IPS DF 4.7 (cell line): ENCODE results near the gene DAB2.
"Not testable (repeated sequence)": the region's sequence is repeated elsewhere in the genome, so short reads cannot be mapped to it uniquely, and the experiment has no call there.

Experiments
- DNase-seq: peaks from one replicate; pipeline ENCODE4 v3.0.0-alpha.2; 2013; ENCODE audit warnings: low spot score; ENCODE audit errors: extremely low read depth

Gene DAB2

DNA sequence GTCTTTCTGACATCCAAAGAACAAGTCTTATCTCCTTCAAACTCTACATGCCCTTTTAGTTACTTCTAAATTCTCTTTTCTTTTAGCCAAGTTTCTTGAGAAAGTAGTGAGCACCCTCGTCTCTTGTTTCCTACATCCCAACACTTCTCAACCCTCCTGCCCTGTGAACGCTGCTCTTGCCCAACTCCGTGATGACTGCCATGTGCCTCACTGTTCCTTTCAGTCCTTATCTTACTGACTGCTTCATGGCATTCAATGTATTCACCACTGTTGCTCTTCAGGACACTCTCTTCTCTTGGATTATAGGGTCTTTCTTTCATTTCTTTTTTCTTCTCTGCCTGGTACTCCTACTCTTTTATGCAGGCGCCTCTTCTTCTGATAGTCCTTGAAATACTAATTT is 75.3 kb downstream of the DAB2 start:
- DNase-seq: no peak

DNA sequence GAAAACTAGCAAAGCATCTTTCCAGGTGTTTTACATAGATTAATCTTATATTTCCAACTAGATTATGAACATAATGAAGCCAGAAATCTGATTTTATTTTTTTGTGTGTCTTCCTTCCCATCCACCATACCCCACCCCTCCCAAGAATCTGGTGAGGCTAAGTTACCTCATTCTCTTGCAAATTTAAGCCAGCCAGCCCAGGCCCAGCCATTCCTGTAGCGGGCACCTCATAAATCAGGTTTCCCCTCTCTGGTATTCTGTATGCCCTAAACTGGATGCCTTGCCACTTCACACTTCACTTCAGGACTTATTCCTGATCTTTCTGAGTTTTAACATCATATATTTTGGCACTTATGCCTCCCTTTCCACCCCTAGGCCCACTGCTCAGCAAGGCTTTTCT is 82.3 kb downstream of the DAB2 start:
- DNase-seq: no peak

DNA sequence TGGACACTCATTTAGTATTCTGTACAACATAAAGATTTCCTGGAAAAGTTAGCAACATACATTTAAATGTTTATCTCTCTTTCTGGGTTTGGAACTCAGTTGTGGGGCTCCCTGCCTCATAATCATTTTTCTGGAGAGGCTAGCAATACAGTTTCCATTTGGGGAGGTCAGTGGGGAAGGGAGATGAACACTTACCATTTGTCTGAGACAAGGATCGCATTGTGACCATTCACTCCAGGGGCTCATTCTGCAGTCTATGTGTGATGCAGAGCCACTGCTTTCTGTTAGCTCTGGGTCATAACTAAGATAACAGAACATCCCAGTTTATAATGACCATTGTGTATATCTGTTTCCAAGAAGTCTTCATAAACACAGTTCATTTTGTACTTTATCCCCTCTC is 82.9 kb downstream of the DAB2 start:
- no peak for DNase-seq

DNA sequence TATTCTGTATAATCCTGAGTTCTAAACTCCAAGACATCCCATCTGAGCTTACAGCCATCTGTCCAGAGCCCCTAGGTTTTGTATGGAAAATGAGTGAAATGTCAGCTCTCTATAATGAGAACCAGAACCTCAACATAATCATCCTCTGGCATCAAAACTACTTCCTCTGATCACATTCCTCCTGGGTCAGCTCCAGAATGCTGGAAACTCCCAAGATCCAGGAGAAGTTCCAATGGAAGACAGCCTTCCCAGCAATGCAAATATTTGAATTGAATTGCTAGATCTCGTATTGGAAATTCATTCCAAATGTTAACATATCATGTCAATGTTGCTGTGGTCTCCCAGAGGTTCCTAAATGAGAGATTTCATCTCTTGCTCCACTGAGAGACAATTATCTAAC is 84.3 kb downstream of the DAB2 start:
- DNase-seq: no peak

DNA sequence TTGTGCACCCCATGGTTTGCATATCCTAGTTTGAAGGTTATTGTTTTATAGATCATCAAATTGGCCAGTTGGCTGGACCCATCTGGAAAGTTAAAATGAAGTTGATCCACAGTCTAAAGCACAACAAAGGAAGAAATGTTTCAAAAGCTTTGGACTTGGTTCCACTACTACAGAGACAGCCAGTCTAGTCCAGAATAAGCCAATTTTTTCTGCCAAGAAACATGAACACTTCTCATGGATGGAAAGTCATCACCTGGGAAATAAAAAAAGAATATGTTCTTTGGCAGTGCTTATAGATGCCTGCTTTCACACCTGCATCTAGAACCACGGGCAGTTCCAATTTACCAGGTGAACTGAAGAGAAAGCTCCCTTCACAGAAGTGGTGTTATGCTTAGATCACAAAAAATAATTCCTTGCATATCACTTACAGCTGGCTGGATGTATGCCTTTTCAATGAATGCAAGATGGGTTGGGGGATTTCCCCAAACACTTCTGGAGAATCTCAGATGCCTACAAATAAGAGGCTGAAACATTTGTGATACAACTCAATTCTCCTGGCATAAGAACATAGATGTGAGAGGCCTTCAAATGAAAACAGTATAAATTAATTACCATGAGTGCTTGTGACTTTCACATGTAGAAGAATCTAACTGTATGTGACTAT is 87.4 kb downstream of the DAB2 start:
- no peak for DNase-seq

DNA sequence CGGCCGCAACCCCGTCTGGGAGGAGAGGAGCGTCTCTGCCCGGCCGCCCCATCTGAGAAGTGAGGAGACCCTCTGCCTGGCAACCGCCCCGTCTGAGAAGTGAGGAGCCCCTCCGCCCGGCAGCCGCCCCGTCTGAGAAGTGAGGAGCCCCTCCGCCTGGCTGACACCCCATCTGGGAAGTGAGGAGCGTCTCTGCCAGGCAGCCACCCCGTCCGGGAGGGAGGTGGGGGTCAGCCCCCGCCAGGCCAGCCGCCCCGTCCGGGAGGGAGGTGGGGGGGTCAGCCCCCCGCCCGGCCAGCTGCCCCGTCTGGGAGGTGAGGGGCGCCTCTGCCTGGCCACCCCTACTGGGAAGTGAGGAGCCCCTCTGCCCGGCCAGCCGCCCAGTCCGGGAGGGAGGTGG is 90.5 kb downstream of the DAB2 start:
- not testable (repeated sequence) for DNase-seq

DNA sequence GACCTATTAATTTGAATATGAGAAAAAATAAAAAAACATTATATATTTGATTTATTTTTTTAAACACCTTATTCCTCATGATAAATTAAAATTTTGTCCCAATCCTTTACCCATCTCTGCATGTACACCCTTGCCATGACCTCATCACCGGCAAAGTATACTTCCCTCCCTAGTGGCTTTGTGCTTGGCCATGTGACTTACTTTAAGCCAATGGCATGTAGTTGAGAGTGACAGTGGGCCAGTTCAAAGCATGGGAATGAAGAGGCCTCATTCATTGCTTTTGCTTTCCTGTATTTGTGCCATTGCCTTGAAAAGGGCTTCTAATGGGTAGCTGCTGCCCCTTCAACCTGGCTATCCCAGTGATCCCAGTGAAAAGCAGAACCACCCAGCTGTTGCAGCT is 91.7 kb downstream of the DAB2 start:
- DNase-seq: no peak

DNA sequence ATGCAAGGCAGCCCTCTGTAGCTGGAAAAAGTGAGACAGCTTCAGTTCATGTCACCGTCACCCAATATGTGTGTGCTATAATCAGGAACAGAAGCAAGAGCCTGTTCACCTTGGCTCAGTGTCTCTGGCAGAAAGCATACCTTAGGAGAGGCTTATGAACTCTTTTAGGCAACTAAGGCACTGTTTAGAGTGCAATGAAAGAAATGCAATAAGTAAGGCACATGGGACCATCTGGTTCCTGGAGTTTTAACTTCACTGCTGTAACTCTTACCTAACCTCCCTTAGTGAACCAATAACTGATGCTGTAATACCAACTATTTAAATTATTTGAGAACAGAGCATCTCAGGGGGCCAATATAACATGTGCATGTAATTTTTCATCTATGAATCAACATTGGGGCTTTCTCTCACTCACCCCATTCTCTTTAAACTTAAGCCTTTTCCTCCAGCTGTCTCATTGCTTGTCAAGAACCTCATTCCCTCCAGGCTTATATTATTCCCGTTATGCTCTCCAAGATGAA is 92.9 kb downstream of the DAB2 start:
- no peak for DNase-seq

DNA sequence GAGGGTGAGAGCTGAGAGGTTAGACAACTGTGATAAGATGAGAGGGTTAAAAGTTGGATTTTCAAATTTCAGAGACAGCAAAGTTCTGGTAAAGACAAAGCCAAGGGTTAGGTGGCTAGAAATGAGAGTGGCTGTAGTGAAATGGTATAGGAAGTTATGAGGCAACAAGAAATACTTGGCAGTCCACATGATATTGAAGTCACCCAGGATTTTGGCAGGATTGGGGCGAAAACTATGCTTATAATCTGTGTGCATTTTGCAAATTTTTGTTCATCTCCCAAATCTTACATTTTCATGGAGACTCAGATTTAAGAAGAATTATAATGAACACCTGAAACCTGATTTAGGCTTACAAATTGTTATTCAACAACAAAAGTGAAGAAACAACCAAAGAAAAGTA is 96.0 kb downstream of the DAB2 start:
- no peak for DNase-seq

DNA sequence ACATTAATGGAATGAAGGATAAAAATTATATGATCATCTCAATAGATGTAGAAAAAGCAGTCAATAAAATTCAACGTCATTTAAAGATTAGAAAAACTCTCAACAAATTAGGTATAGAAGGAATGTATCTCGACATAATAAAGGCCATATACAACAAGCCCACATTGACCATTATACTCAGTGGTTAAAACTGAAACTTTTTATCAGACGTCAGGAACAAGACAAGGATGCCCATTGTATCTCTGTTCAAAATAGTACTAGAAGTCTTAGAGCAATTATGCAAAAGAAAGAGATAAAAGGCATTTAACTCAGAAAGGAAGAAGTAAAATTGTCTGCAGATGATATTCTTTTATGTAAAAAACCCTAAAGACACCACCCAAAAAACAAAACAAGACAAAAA is 101.2 kb downstream of the DAB2 start:
- no peak for DNase-seq
